ENCODE results near the gene TCF7L2.

TCF7L2 gene

GRCh38 chr10:112969131-112969530 lies 19.1 kb downstream of the TCF7L2 start:
- no peak for DNase-seq (ENCODE audit: low read depth in 1 of 2, low spot score in 1 of 2)
- H3K4me3 ChIP-seq (replicated peaks; ENCODE audit: insufficient read depth, low read length) = no peak overlapping the region
- H3K27ac ChIP-seq (replicated peaks) = no peak overlapping the region
- TF ChIP-seq REST (IDR thresholded peaks at IDR 0.05; ENCODE audit: insufficient replicate concordance, low read depth) (no peak), SPI1 (IDR thresholded peaks at IDR 0.05; ENCODE audit: borderline replicate concordance, low read depth) (no peak), GABPA (IDR thresholded peaks at IDR 0.05; ENCODE audit: low read depth) (no peak), CTCF (IDR thresholded peaks at IDR 0.05; ENCODE audit: insufficient read depth, low read length) (no peak), POLR2AphosphoS5 (IDR thresholded peaks at IDR 0.05; ENCODE audit: low read depth) (no peak)
- no peaks in the 10 kb centered on the region for H3K27me3 ChIP-seq (ENCODE audit: insufficient read depth, poor library complexity, severe bottlenecking)

- no peak overlapping the region for H3K27ac ChIP-seq (replicated peaks)
- no peak overlapping the region for H3K4me3 ChIP-seq (replicated peaks; ENCODE audit: insufficient read depth, low read length)
- DNase-seq (ENCODE audit: low read depth in 1 of 2, low spot score in 1 of 2) = no peak
- TF ChIP-seq SPI1 (IDR thresholded peaks at IDR 0.05; ENCODE audit: borderline replicate concordance, low read depth) (no peak), GABPA (IDR thresholded peaks at IDR 0.05; ENCODE audit: low read depth) (no peak), POLR2AphosphoS5 (IDR thresholded peaks at IDR 0.05; ENCODE audit: low read depth) (no peak), CTCF (IDR thresholded peaks at IDR 0.05; ENCODE audit: insufficient read depth, low read length) (no peak)
- H3K27me3 ChIP-seq (ENCODE audit: insufficient read depth, poor library complexity, severe bottlenecking) = no peaks in the 10 kb centered on the region
Measured at GRCh38 chr10:112969542-112969941, 19.5 kb downstream of the TCF7L2 start.

- Histone ChIP-seq H3K4me3 (replicated peaks; ENCODE audit: insufficient read depth, low read length) (no peak overlapping the region), H3K27ac (replicated peaks) (no peak overlapping the region), H3K27me3 (ENCODE audit: insufficient read depth, poor library complexity, severe bottlenecking) (no peaks in the 10 kb centered on the region)
- no peak for DNase-seq (ENCODE audit: low read depth in 1 of 2, low spot score in 1 of 2)
- no peak for TF ChIP-seq CTCF (IDR thresholded peaks at IDR 0.05; ENCODE audit: insufficient read depth, low read length)
- TF ChIP-seq POLR2AphosphoS5 (IDR thresholded peaks at IDR 0.05; ENCODE audit: low read depth) = no peak
- TF ChIP-seq GABPA (IDR thresholded peaks at IDR 0.05; ENCODE audit: low read depth) = no peak
- no peak for TF ChIP-seq SPI1 (IDR thresholded peaks at IDR 0.05; ENCODE audit: borderline replicate concordance, low read depth)
- TF ChIP-seq REST (IDR thresholded peaks at IDR 0.05; ENCODE audit: insufficient replicate concordance, low read depth) = no peak
Measured at GRCh38 chr10:112970021-112970420, 20.0 kb downstream of the TCF7L2 start.

GRCh38 chr10:112972606-112973005 lies 22.6 kb downstream of the TCF7L2 start:
- TF ChIP-seq REST (IDR thresholded peaks at IDR 0.05; ENCODE audit: insufficient replicate concordance, low read depth) (no peak), GABPA (IDR thresholded peaks at IDR 0.05; ENCODE audit: low read depth) (no peak), CTCF (IDR thresholded peaks at IDR 0.05; ENCODE audit: insufficient read depth, low read length) (no peak), SPI1 (IDR thresholded peaks at IDR 0.05; ENCODE audit: borderline replicate concordance, low read depth) (no peak), POLR2AphosphoS5 (IDR thresholded peaks at IDR 0.05; ENCODE audit: low read depth) (no peak)
- H3K4me3 ChIP-seq (replicated peaks; ENCODE audit: insufficient read depth, low read length) = no peak overlapping the region
- no peak overlapping the region for H3K27ac ChIP-seq (replicated peaks)
- DNase-seq (ENCODE audit: low read depth in 1 of 2, low spot score in 1 of 2) = no peak
- H3K27me3 ChIP-seq (ENCODE audit: insufficient read depth, poor library complexity, severe bottlenecking) = no peaks in the 10 kb centered on the region
